ENCODE results near the gene CARD8. TPM values are rescaled to one million over a fixed set of nuclear protein-coding genes. Genes with fewer than 3 reads are reported as not detected.

Gene CARD8
- total and polyA plus RNA-seq, 2 donors: 29.0 to 81.3 TPM

DNA sequence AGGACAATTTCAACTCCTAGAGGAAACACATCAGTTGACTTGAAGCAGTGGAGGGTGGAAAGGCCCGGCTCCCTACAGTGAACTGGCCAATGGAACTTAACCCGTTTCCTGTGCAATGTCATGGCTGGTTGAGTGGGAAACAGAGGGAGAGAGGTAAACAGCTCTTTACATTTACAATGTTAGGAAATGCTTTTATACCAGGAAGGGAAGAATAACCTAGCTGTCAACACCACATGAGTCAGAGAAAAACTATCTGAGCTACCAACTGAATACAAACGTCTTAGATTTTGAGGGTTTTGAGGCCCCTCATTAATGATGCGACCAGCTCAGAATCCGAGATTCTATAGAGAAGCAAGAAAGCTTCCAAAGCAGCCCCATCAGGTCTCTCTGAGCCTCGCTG, 36.7 kb downstream of the CARD8 start:
- Histone ChIP-seq H3K36me3 (ENCODE audit: insufficient read depth) (no peaks in the 10 kb centered on the region), H3K4me3 (ENCODE audit: low read depth, low read length) (no peak overlapping the region), H3K27ac (ENCODE audit: low read depth) (no peak overlapping the region), H3K4me1 (ENCODE audit: insufficient read depth) (no peaks in the 10 kb centered on the region)
- whole genome bisulfite sequencing: 81% methylated on average over 6 of the region's 6 CpGs
- no peak for DNase-seq (ENCODE audit: extremely low spot score)

GRCh38 chr19:48216933-48217332, 38.8 kb downstream of the CARD8 start:
- Histone ChIP-seq H3K4me3 (ENCODE audit: low read depth, low read length) (no peak overlapping the region), H3K4me1 (ENCODE audit: insufficient read depth) (no peaks in the 10 kb centered on the region), H3K36me3 (ENCODE audit: insufficient read depth) (no peaks in the 10 kb centered on the region), H3K27ac (ENCODE audit: low read depth) (no peak overlapping the region)
- WGBS: 87% methylated on average over 14 of the region's 14 CpGs
- DNase-seq (ENCODE audit: extremely low spot score): no peak

GRCh38 chr19:48213959-48214358, 41.8 kb downstream of the CARD8 start:
- Histone ChIP-seq H3K36me3 (ENCODE audit: insufficient read depth) (peaks cover 4% of the 10 kb centered on the region), H3K27ac (ENCODE audit: low read depth) (no peak overlapping the region), H3K4me1 (ENCODE audit: insufficient read depth) (no peaks in the 10 kb centered on the region), H3K4me3 (ENCODE audit: low read depth, low read length) (no peak overlapping the region)
- WGBS: 92% methylated on average over 5 of the region's 5 CpGs
- no peak for DNase-seq (ENCODE audit: extremely low spot score)

DNA sequence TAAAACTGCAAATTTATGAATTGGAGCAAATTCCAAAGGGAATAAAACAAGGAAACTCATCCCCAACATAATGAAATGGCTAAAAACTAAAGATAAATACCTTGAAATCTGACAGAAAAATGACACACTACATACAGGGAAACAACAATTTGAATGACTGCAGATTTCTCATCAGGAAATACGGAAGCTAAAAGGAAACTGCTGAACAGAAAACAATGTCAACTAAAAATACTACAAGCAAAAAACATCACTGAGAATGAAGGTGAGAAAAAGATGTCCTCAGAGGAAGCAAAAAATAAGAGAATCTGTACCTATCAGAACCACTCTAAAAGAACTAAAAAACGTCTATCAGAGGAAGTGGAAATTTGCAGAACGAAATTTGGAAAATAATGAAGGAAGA, 45.7 kb downstream of the CARD8 start:
- no peak overlapping the region for H3K4me3 ChIP-seq (ENCODE audit: low read depth, low read length)
- H3K27ac ChIP-seq (ENCODE audit: low read depth): no peak overlapping the region
- H3K4me1 ChIP-seq (ENCODE audit: insufficient read depth): no peaks in the 10 kb centered on the region
- no peak for DNase-seq (ENCODE audit: extremely low spot score)
- WGBS: 77% methylated on average over 3 of the region's 3 CpGs
- H3K36me3 ChIP-seq (ENCODE audit: insufficient read depth): peaks cover 4% of the 10 kb centered on the region

DNA sequence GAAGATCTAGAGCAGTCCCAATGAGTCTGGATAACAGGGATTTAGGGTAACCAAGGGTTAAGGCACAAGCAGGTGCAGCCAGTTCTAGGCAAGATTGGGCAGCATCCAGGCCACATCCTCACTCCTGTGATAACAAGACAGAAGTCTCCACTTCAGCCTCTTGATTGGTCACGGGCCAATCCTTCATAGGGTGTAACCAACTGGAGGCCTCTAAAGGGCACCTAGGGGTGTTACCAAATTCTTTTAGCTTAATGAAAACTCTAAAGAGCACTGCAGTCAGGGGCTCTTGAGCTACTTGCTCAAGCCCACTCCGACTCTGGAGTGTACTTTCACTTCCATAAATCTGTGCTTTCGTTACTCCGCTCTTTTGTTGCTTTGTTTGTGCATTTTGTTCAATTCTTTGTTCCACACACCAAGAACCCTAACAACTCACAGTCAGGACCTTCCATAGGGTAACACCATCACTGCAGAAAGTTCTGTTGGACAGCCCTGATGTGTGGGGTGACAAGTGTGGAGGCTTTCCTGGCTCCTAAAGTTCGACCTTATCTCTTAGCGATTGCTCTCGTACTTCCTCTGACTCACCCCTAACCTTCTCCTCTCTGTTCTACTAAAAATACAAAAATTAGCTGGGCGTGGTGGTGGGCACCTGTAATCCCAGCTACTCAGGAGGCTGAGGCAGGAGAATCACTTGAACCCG, 49.2 kb downstream of the CARD8 start:
- H3K4me1 ChIP-seq (ENCODE audit: insufficient read depth): no peaks in the 10 kb centered on the region
- no peak for DNase-seq (ENCODE audit: extremely low spot score)
- H3K36me3 ChIP-seq (ENCODE audit: insufficient read depth): peaks cover 4% of the 10 kb centered on the region
- no peak overlapping the region for H3K27ac ChIP-seq (ENCODE audit: low read depth)
- H3K4me3 ChIP-seq (ENCODE audit: low read depth, low read length): no peak overlapping the region
- 77% methylated on average over 9 of the region's 9 CpGs for WGBS

GRCh38 chr19:48203794-48204628, 51.7 kb downstream of the CARD8 start:
- DNase-seq (ENCODE audit: extremely low spot score): peak; percentile 94
- Histone ChIP-seq H3K4me3 (ENCODE audit: low read depth, low read length) (peak overlapping the region; percentile 52), H3K4me1 (ENCODE audit: insufficient read depth) (no peaks in the 10 kb centered on the region), H3K36me3 (ENCODE audit: insufficient read depth) (no peaks in the 10 kb centered on the region), H3K27ac (ENCODE audit: low read depth) (peak overlapping the region; percentile 61)
- under 1% methylated on average over 34 of the region's 34 CpGs for WGBS

DNA sequence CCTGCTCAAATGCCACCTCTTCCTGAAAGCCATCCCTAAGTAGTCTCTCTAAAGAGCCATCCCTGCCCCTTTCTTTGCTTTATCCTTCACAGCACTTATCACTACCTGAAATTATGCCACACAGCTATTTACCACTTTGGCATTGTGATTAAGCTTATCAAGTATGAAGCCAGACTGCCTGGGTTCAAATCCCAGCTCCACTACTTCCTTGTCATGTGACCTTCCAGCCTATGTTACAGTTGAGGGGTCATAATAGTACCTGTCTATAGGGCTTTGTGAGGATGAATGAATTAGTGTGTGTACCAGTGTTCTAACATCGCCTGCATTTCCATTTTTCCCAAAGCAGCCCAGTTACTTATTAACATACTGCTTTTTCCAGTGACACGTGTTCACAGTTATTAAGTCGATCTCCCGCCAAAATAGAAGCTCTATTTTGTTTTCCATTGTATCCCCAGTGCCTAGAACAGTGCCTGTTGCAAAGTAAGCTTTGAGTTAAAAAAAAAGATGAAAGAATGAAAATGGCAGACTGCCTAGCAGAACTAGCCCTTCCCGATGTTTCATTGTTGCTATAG, 52.4 kb downstream of the CARD8 start:
- Histone ChIP-seq H3K4me3 (ENCODE audit: low read depth, low read length) (peak overlapping the region; percentile 52), H3K4me1 (ENCODE audit: insufficient read depth) (no peaks in the 10 kb centered on the region), H3K27ac (ENCODE audit: low read depth) (no peak overlapping the region), H3K36me3 (ENCODE audit: insufficient read depth) (no peaks in the 10 kb centered on the region)
- 16% methylated on average over 5 of the region's 5 CpGs for WGBS
- DNase-seq (ENCODE audit: extremely low spot score): no peak

- Histone ChIP-seq H3K4me3 (ENCODE audit: low read depth, low read length) (no peak overlapping the region), H3K4me1 (ENCODE audit: insufficient read depth) (no peaks in the 10 kb centered on the region), H3K27ac (ENCODE audit: low read depth) (no peak overlapping the region), H3K36me3 (ENCODE audit: insufficient read depth) (no peaks in the 10 kb centered on the region)
- DNase-seq (ENCODE audit: extremely low spot score): no peak
- 36% methylated on average over 13 of the region's 13 CpGs for WGBS
Measured at GRCh38 chr19:48196933-48197665, 58.6 kb downstream of the CARD8 start.

GRCh38 chr19:48196321-48196763, 59.4 kb downstream of the CARD8 start:
- no peak overlapping the region for H3K4me3 ChIP-seq (ENCODE audit: low read depth, low read length)
- no peak overlapping the region for H3K27ac ChIP-seq (ENCODE audit: low read depth)
- no peak for DNase-seq (ENCODE audit: extremely low spot score)
- no peaks in the 10 kb centered on the region for H3K4me1 ChIP-seq (ENCODE audit: insufficient read depth)
- 65% methylated on average over 23 of the region's 23 CpGs for WGBS
- no peaks in the 10 kb centered on the region for H3K36me3 ChIP-seq (ENCODE audit: insufficient read depth)

GRCh38 chr19:48194844-48195830, 60.6 kb downstream of the CARD8 start:
- 70% methylated on average over 95 of the region's 95 CpGs for WGBS
- Histone ChIP-seq H3K27ac (ENCODE audit: low read depth) (no peak overlapping the region), H3K4me1 (ENCODE audit: insufficient read depth) (no peaks in the 10 kb centered on the region), H3K36me3 (ENCODE audit: insufficient read depth) (no peaks in the 10 kb centered on the region), H3K4me3 (ENCODE audit: low read depth, low read length) (no peak overlapping the region)
- DNase-seq (ENCODE audit: extremely low spot score): no peak

DNA sequence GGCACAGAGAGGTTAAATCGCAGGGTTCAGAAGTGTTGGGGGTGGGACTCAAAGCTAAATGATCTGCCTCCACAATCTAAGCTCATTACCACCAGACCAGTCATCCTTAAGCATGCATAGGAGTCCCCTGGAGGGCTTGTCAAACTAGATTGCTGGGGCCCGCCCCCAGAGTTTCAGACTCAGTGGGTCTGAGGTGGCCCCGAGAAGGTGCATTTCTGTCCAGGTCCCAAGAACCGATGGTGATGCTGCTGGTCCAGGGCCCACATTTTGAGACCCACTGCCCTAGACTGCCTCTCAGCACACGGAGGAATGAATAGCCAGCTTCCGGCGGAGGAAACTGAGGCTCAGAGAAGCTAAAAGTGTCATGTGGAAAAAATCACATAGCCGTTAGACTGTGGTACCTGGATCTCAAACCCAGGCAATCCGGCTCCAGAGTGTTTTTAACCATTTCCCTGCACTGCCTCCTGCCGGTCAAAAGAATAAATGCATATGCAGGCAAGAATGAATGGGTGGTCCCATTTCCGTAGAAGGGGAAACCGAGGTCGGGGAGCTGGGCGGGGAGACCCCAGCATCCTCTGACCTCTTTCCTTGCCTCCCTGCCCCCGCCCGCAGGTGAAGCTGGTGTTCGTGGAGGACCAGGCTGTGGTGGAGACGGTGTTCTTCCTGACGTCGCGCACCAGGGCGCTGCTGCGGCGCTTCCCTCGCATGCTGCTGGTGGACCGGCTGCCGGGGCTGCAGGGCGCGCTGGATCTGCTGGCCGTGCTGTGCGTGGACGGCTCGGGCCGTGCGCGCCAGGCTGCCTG, 61.5 kb downstream of the CARD8 start:
- no peak for DNase-seq (ENCODE audit: extremely low spot score)
- WGBS: 71% methylated on average over 36 of the region's 36 CpGs
- no peaks in the 10 kb centered on the region for H3K36me3 ChIP-seq (ENCODE audit: insufficient read depth)

DNA sequence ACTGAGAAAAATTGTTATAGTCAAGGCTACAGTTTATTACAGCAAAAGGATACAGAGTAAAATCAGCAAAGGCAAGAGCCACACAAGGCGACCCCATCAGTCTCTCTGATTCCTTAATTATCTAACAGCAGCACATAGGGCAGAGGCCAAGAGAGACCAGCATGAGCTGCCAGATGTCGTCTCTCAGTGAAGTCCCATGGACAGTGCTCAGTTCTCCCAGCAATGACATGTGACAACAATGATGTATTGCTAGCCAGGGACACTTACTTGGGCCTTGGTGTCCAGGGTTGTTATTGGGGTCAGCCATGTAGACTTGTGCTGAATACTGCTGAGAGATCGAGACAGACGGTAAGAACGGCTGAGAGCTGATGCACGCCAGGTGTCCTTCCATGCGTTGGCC, 63.0 kb downstream of the CARD8 start:
- WGBS: 78% methylated on average over 7 of the region's 7 CpGs
- DNase-seq (ENCODE audit: extremely low spot score): no peak
- no peaks in the 10 kb centered on the region for H3K36me3 ChIP-seq (ENCODE audit: insufficient read depth)

More for the DNA sequence above, 61.5 kb downstream of the CARD8 start:
- no peak overlapping the region for H3K27ac ChIP-seq (ENCODE audit: low read depth)
- no peaks in the 10 kb centered on the region for H3K4me1 ChIP-seq (ENCODE audit: insufficient read depth)
- H3K4me3 ChIP-seq (ENCODE audit: low read depth, low read length): no peak overlapping the region

More for the DNA sequence above, 63.0 kb downstream of the CARD8 start:
- no peaks in the 10 kb centered on the region for H3K4me1 ChIP-seq (ENCODE audit: insufficient read depth)
- H3K27ac ChIP-seq (ENCODE audit: low read depth): no peak overlapping the region
- no peak overlapping the region for H3K4me3 ChIP-seq (ENCODE audit: low read depth, low read length)

Data from urinary bladder (tissue), 4 donors.